HG02973 (cell line): Measurements from ENCODE around the gene SEMA7A.

Experiments used
- ATAC-seq: cut with Tn5 transposase; IDR thresholded peaks from one replicate; pipeline ENCODE4 v1.9.1; 2021; ENCODE audit warnings: moderate library complexity; ENCODE audit not compliant: unreplicated experiment

Gene SEMA7A

GRCh38 chr15:74402873-74403587 lies 30.7 kb downstream of the SEMA7A start:
- ATAC-seq, result peak; percentile 39

GRCh38 chr15:74402337-74402841 lies 31.4 kb downstream of the SEMA7A start:
- ATAC-seq, result no peak

DNA sequence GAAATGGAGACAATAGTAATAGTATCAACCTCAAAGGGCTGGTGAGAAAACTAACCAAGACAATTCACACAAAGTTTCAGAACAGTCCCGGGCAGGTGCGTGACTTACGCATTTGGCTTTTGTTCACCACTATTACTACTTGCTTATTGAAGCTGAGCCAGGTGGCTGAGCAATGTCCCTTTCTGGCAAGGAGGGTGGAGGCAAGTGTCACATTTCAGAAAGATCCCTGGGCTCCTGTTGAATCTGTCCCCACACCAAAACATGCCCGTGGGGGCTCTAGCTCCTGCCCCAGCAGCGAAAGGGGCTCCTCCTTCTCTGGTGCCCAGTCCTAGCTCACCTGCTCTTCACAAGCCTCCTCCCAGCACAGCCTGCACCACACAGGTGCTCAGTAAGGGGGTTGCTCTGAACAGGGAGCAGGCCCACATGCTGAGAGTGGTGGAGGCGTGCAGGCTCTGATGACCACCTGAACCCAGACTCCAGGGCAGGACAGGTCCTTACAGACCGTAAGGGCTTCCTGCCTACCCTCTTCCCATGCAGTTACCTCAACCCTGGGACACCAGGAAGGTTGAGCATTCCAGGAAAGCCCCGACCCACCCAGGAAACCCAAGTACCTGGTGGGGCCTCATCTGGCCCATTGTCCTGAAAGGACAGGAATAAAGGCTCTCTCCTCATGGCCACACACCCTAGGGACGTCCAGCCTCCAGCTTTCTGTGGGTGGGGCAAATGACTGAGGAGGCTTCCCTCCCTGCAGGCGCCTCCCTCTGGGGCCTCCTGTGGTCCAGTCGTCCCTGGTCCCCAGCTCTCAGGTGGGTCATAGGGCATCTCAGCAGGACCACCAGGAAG lies 32.6 kb downstream of the SEMA7A start:
- ATAC-seq, result no peak

- ATAC-seq, result no peak
These were observed 33.4 kb downstream of the SEMA7A start for GRCh38 chr15:74400313-74400860.

DNA sequence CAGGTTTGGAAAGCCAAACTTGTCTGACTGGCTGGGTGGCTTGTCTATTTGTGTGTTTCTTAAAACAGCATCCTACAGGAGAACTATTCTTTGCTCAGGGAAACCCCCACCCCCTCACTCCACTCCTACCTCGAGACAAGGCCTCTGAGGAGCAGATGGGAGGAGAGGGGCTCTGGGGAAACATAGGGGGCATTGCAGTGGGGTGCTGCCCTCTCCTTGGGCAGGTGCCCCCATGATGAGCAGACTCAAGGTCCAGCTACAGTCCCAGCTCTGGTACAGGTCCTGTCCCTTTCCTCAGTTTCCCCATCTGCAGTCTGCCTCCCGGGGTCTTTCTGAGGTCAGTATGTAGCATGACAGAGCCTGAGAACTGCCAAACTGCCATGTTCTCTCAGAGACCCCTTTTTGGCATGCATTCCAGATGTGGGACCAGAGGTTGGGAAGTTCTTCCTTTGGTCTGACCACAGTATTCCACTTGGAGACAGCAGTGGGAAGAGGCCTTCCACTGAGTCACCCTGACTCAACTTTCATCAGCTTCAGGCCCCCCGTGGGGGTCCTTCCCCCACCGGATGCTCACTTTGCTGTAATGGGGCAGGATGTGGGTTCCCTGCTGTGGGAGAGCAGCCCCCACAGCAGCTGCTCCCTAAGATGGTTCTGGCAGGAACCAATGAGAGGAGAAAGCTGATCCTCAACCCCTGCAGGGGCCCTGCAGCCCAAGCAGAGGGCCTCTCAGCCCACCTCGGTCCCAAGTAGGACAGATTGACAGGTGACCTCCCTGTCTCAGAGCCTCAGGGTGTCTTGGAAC lies 34.0 kb downstream of the SEMA7A start:
- ATAC-seq, result no peak

DNA sequence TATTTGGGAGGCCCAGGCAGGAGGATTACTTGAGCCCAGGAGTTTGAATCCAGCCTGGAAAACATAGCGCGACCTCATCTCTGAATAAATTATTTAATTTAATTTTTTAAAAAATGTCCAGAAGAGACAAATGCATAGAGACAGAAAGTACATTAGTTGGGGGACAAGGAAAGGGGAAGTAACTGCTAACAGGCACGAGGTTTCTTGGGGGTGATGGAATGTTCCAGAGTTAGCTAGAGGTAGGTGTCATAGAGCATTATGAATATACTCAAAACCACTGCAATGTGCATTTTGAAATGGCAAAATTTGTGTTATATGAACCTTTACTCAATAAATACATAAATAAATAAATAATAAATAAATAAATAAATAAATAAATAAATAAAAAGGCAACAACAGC lies 34.7 kb downstream of the SEMA7A start:
- no peak for ATAC-seq

DNA sequence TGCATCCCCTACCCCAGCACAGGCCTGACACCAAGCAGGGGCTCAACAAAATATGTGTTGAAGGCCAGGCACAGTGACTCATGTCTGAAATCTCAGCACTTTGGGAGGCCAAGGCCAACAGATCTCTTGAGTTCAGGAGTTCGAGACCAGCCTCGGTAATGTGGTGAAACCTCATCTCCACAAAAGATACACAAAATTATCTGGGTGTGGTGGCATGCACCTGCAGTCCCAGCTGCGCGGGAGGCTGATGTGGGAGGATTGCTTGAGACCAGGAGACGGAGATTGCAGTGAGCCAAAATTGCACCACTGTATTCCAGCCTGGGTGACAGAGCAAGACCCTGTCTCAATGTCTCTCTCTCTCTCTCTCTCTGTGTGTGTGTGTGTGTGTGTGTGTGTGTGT lies 35.6 kb downstream of the SEMA7A start:
- ATAC-seq, result no peak

DNA sequence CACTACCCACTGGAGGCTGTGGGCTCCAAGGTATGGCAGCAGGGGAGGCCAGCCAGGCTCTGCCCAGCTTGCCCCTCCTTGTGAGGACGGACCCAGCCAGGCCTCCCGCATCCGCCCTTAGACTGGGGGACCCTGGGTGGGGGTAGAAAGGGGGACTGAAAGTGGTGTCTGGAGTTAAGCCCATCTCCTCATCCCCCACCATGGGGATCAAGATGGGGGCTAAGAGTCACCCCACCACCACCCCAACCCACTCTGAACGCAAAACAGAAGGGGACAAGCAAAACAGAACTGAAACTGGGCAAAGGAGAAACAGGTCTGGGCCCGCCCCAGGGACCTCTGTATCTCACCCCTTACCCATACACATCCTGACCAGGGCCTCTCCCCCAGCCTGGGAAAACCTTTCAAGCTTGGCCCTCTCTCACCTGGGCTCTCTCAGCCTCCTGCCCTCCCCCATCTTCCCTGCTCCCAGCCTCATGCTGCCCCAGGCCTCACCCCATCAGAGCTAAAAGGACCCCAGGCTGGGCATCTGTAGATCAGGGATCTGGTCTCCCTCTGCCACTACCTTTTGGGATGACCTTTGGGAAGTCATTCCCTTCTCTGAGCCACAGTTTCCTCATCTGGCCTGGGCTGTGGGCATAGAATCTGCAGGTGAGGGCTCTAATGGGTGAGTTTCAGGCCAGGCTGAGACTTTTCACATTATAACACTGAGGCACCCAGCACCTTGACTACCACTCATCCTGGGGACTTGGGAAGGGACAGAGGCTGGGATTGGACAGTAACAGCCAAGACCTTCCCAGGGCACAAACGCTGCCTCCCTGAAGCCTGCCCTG lies 36.3 kb downstream of the SEMA7A start:
- no peak for ATAC-seq

- ATAC-seq, result peak; percentile 34
These were observed 37.1 kb downstream of the SEMA7A start for GRCh38 chr15:74396445-74397238.

- no peak for ATAC-seq
These were observed 37.7 kb downstream of the SEMA7A start for GRCh38 chr15:74396146-74396438.

DNA sequence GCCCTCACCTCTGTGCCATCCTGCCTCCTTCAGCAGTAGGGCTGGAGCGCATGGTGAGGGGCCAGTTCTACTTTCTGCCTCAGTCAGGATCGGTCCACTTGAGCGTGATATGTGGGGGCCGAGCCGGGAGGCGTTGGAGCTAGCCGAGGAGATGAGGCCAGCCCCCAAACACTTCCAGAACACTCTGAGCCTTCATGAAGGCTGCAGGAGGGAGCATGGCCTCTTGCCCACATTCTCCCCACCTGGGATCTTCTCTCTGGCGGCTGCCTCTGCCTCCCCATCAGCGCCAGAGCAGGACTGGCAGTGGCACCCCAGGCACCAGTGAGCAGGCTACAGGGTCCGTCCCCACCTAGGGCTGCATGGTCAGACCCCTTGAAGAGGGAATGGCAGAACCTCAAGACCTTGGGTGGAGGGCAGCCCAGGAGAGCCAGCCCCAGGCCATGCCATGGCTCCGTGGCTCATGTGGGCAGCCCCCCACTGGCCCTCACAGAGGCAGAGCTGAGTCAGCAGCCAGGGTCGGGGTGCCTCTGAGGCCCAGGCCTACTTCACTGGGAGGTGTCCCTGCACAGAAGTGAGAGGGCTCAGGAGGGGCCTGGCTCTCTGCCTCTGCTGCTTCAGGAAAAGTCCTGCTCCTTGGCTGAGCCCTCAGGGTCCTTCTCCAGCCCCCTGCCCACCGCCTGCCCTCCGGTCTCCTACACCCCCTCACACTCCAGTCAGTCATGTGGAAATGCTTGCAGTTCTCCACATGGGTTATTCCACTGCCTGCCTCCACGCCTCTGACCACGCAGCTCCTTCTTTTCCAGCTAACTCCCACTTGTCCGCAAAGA lies 38.2 kb downstream of the SEMA7A start:
- ATAC-seq, result no peak

GRCh38 chr15:74394090-74394846 lies 39.5 kb downstream of the SEMA7A start:
- no peak for ATAC-seq

GRCh38 chr15:74393423-74393822 lies 40.3 kb downstream of the SEMA7A start:
- ATAC-seq, result no peak

GRCh38 chr15:74392902-74393301 lies 40.9 kb downstream of the SEMA7A start:
- ATAC-seq, result no peak

GRCh38 chr15:74392451-74392830 lies 41.3 kb downstream of the SEMA7A start:
- ATAC-seq, result no peak

DNA sequence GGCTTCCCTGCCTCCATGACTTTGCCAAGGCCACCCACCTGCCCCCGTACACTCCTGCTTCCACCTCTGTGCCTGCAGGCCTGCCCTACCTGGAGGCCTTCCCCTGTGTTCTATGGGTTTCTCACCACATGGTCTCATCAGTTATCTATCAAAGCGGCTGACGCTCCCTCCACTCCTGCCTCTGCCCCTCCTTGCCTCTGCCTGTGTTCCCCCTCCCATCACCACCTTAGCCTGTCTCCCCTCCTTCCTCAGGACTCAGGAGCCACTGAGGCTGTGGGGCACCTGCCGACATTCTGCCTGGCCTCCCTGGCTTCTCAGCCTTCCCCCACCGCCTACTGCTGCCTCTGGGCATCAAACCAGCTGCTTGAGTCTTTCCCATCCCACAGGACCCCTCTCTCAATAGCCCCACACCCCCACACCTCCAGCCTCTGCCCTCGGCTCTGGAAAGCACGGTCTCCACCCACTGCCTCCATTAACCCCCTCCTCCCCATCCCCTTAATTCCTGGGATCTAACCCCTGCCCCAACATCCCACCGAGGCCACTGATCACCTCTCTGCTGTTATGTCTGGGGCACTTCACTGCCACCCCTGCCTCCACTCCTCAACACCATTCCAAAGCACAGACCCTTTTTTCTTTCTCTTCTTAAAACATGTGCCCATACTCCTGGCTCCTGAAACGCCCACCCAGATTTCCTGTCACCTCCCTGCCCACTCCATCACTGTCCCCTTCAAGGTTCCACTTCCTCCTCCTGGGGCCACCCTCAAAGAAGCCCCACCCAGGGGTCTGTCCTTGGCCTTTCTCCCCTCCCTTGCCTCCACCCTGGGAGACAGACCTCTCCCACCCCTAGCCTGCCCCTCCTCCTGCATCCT lies 41.9 kb downstream of the SEMA7A start:
- ATAC-seq, result no peak

DNA sequence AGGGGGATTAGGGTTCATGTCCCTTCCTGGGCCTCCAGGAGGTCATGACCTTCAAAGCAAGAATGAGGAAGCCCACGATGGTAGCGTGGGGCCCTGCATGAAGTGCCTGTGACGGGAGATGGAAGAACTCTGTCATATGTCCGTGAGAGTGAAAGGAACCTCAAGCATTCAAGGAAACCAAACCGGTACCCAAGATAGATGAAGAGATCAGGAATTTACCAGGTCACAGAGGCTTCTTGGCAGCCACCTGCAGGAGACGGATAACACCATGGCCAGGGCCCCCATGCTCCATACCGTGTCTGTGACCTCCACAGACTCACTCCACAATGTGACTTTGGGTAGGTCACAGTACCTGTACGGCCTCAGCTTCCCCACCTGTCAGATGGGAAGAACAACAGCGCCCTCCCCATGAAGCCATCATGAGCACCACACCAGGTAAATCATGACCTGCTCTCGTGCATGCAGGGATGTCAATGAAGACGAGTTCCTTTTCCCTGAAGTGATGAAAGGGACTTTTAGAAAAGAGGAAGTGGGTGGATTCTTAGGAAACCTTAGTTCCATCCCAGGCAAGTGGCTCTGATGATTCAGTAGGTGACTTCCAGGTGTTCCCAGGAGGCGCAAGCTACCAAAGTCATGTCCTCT lies 43.0 kb downstream of the SEMA7A start:
- ATAC-seq, result no peak
